ENCODE data around the gene GABRA4. TPM values are rescaled to one million over a fixed set of nuclear protein-coding genes. Genes with fewer than 3 reads are reported as not detected.
A peak's percentile ranks its signal among the peaks of the same experiment; 100 is the strongest.

GABRA4 gene
- polyA plus RNA-seq, 4 donors = 0.18 to 2.7 (median 0.38) TPM

DNA sequence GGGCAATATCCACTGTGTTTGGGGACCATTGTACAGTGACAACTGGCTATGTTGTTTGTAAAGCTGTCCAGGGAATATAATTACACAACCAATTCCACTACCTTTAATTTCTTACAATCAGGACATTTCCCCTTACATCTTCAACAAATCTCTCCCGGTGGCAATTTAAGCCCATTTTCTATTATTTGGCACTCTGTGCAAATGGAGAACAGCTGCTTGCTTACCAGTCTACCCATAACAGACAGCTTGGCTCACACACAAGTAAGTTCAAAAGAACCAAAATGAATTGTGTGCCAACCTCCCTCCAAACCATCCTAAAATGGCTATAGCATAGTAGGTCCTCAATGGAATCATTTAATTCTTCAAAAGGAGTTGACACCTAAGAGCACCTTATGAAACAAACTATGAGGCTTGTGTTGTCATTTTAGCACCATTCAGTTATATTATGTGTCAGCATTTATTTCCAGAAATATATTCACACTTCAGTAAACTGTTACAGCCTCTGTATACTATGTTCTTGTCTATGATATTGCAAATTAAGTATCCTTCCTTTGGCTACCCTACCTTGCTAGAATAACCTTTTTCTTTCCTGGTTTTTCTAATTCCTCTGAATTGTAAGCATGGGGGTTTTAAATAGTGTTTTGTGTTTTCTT is 18.4 kb downstream of the GABRA4 start:
- Histone ChIP-seq H3K27me3 (ENCODE audit: control insufficient read depth in 3 of 3, insufficient read depth in 3 of 3, low read length in 3 of 3) (no peaks in the 10 kb centered on the region), H3K4me1 (ENCODE audit: control insufficient read depth in 3 of 3, insufficient read depth in 2 of 3, low read depth in 1 of 3, low read length in 2 of 3) (no peaks in the 10 kb centered on the region), H3K36me3 (ENCODE audit: control insufficient read depth in 3 of 3, insufficient read depth in 2 of 3, low read depth in 1 of 3, low read length in 3 of 3) (no peaks in the 10 kb centered on the region), H3K9me3 (ENCODE audit: control insufficient read depth in 2 of 2, insufficient read depth in 1 of 2, low read depth in 1 of 2, low read length in 1 of 2) (no peaks in the 10 kb centered on the region), H3K4me3 (ENCODE audit: low read depth in 1 of 3, low read length in 3 of 3) (no peak overlapping the region), H3K27ac (ENCODE audit: low read depth in 1 of 3, low read length in 2 of 3) (no peak overlapping the region)
- WGBS, 3 donors = 87 to 95% (median 91%) methylated on average over 1 of the region's 1 CpG
- FAIRE-seq (no peak), DNase-seq (no peak)

GRCh38 chr4:46968847-46969246 is 24.5 kb downstream of the GABRA4 start:
- Histone ChIP-seq H3K4me3 (ENCODE audit: low read depth in 1 of 3, low read length in 3 of 3) (no peak overlapping the region), H3K9me3 (ENCODE audit: control insufficient read depth in 2 of 2, insufficient read depth in 1 of 2, low read depth in 1 of 2, low read length in 1 of 2) (no peaks in the 10 kb centered on the region), H3K27ac (ENCODE audit: low read depth in 1 of 3, low read length in 2 of 3) (no peak overlapping the region), H3K27me3 (ENCODE audit: control insufficient read depth in 3 of 3, insufficient read depth in 3 of 3, low read length in 3 of 3) (no peaks in the 10 kb centered on the region), H3K36me3 (ENCODE audit: control insufficient read depth in 3 of 3, insufficient read depth in 2 of 3, low read depth in 1 of 3, low read length in 3 of 3) (no peaks in the 10 kb centered on the region), H3K4me1 (ENCODE audit: control insufficient read depth in 3 of 3, insufficient read depth in 2 of 3, low read depth in 1 of 3, low read length in 2 of 3) (no peaks in the 10 kb centered on the region)
- DNase-seq = no peak
- FAIRE-seq = no peak
- 85 to 94% (median 87%) methylated on average over 1 of the region's 1 CpG for WGBS, 3 donors

DNA sequence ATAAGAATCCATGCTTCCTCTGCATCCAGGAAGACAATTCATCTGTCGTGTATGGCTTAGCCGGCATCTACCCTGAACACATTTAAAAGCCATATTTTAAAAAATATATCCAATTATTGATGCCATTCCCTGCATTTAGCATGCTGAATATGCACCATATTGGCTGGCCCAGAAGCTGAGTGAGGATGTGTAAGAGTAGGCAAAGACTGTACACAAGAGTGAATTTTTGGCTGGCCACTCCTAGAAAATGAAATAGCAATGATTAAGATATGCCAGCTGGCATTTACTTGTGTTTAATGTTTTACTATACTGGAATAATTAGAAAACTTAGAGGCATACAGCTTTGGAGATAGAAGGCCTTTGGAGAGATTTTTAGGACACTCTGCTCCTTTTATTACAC is 25.8 kb downstream of the GABRA4 start:
- FAIRE-seq (no peak), DNase-seq (no peak)
- no peak overlapping the region for H3K4me3 ChIP-seq (ENCODE audit: low read depth in 1 of 3, low read length in 3 of 3)
- no peaks in the 10 kb centered on the region for H3K27me3 ChIP-seq (ENCODE audit: control insufficient read depth in 3 of 3, insufficient read depth in 3 of 3, low read length in 3 of 3)
- H3K4me1 ChIP-seq (ENCODE audit: control insufficient read depth in 3 of 3, insufficient read depth in 2 of 3, low read depth in 1 of 3, low read length in 2 of 3) = no peaks in the 10 kb centered on the region
- no peaks in the 10 kb centered on the region for H3K36me3 ChIP-seq (ENCODE audit: control insufficient read depth in 3 of 3, insufficient read depth in 2 of 3, low read depth in 1 of 3, low read length in 3 of 3)
- H3K27ac ChIP-seq (ENCODE audit: low read depth in 1 of 3, low read length in 2 of 3) = no peak overlapping the region
- no peaks in the 10 kb centered on the region for H3K9me3 ChIP-seq (ENCODE audit: control insufficient read depth in 2 of 2, insufficient read depth in 1 of 2, low read depth in 1 of 2, low read length in 1 of 2)
- 89 to 97% (median 93%) methylated on average over 2 of the region's 2 CpGs for WGBS, 3 donors

DNA sequence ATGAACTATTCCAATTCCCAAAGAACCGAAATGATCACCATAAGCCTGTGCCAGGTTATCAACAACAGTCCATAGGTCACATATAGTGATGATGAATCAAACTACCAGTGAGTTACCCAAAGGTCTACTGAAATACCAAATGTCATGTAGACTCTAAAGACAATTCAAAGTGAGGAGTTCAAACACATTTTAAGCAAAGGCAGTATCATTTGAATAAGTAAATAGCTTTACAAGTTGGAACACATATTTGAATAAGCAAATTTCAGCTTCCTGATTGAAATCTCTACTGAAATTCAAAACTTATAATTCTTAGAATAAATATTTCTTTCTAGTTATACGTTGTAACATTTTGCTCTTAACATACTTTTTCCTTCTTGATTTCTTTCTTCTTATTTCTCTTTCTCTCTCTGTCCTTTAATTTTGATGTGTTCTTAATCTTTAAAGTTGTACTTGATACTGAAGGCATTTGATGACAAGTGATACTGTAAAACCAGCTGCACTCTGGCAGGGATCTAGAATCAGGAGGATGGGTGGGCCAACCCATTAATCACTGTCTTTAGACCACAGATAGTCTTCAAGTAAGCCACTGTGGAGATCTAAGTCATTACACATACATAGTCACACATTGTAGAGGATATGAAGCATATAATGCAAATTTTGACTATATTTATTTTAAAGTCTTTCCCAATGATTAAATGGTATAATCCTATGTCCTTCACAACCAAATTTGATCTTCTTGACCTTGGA is 34.5 kb downstream of the GABRA4 start:
- FAIRE-seq (no peak), DNase-seq (peak in 1 of 2 donors; percentile 15)
- Histone ChIP-seq H3K4me3 (ENCODE audit: low read depth in 1 of 3, low read length in 3 of 3) (no peak overlapping the region), H3K4me1 (ENCODE audit: control insufficient read depth in 3 of 3, insufficient read depth in 2 of 3, low read depth in 1 of 3, low read length in 2 of 3) (no peaks in the 10 kb centered on the region), H3K36me3 (ENCODE audit: control insufficient read depth in 3 of 3, insufficient read depth in 2 of 3, low read depth in 1 of 3, low read length in 3 of 3) (no peaks in the 10 kb centered on the region), H3K9me3 (ENCODE audit: control insufficient read depth in 2 of 2, insufficient read depth in 1 of 2, low read depth in 1 of 2, low read length in 1 of 2) (no peaks in the 10 kb centered on the region), H3K27me3 (ENCODE audit: control insufficient read depth in 3 of 3, insufficient read depth in 3 of 3, low read length in 3 of 3) (no peaks in the 10 kb centered on the region), H3K27ac (ENCODE audit: low read depth in 1 of 3, low read length in 2 of 3) (no peak overlapping the region)
- WGBS, 3 donors = 48 to 61% (median 54%) methylated on average over 2 of the region's 2 CpGs

- Histone ChIP-seq H3K27me3 (ENCODE audit: control insufficient read depth in 3 of 3, insufficient read depth in 3 of 3, low read length in 3 of 3) (no peaks in the 10 kb centered on the region), H3K9me3 (ENCODE audit: control insufficient read depth in 2 of 2, insufficient read depth in 1 of 2, low read depth in 1 of 2, low read length in 1 of 2) (no peaks in the 10 kb centered on the region), H3K4me1 (ENCODE audit: control insufficient read depth in 3 of 3, insufficient read depth in 2 of 3, low read depth in 1 of 3, low read length in 2 of 3) (no peaks in the 10 kb centered on the region), H3K4me3 (ENCODE audit: low read depth in 1 of 3, low read length in 3 of 3) (no peak overlapping the region), H3K36me3 (ENCODE audit: control insufficient read depth in 3 of 3, insufficient read depth in 2 of 3, low read depth in 1 of 3, low read length in 3 of 3) (no peaks in the 10 kb centered on the region), H3K27ac (ENCODE audit: low read depth in 1 of 3, low read length in 2 of 3) (no peak overlapping the region)
- DNase-seq (no peak), FAIRE-seq (no peak)
- 54 to 85% (median 78%) methylated on average over 4 of the region's 4 CpGs for WGBS, 3 donors
These were observed 36.9 kb downstream of the GABRA4 start for GRCh38 chr4:46956451-46956850.

GRCh38 chr4:46955601-46956000 is 37.8 kb downstream of the GABRA4 start:
- H3K4me1 ChIP-seq (ENCODE audit: control insufficient read depth in 3 of 3, insufficient read depth in 2 of 3, low read depth in 1 of 3, low read length in 2 of 3) = no peaks in the 10 kb centered on the region
- no peak overlapping the region for H3K27ac ChIP-seq (ENCODE audit: low read depth in 1 of 3, low read length in 2 of 3)
- H3K4me3 ChIP-seq (ENCODE audit: low read depth in 1 of 3, low read length in 3 of 3) = no peak overlapping the region
- no peaks in the 10 kb centered on the region for H3K9me3 ChIP-seq (ENCODE audit: control insufficient read depth in 2 of 2, insufficient read depth in 1 of 2, low read depth in 1 of 2, low read length in 1 of 2)
- no peak for DNase-seq
- FAIRE-seq = no peak
- H3K36me3 ChIP-seq (ENCODE audit: control insufficient read depth in 3 of 3, insufficient read depth in 2 of 3, low read depth in 1 of 3, low read length in 3 of 3) = no peaks in the 10 kb centered on the region
- no peaks in the 10 kb centered on the region for H3K27me3 ChIP-seq (ENCODE audit: control insufficient read depth in 3 of 3, insufficient read depth in 3 of 3, low read length in 3 of 3)

GRCh38 chr4:46954643-46955042 is 38.7 kb downstream of the GABRA4 start:
- Histone ChIP-seq H3K27me3 (ENCODE audit: control insufficient read depth in 3 of 3, insufficient read depth in 3 of 3, low read length in 3 of 3) (no peaks in the 10 kb centered on the region), H3K9me3 (ENCODE audit: control insufficient read depth in 2 of 2, insufficient read depth in 1 of 2, low read depth in 1 of 2, low read length in 1 of 2) (no peaks in the 10 kb centered on the region), H3K4me1 (ENCODE audit: control insufficient read depth in 3 of 3, insufficient read depth in 2 of 3, low read depth in 1 of 3, low read length in 2 of 3) (no peaks in the 10 kb centered on the region), H3K27ac (ENCODE audit: low read depth in 1 of 3, low read length in 2 of 3) (no peak overlapping the region), H3K4me3 (ENCODE audit: low read depth in 1 of 3, low read length in 3 of 3) (no peak overlapping the region), H3K36me3 (ENCODE audit: control insufficient read depth in 3 of 3, insufficient read depth in 2 of 3, low read depth in 1 of 3, low read length in 3 of 3) (no peaks in the 10 kb centered on the region)
- DNase-seq (no peak), FAIRE-seq (no peak)

GRCh38 chr4:46953564-46953963 is 39.8 kb downstream of the GABRA4 start:
- no peaks in the 10 kb centered on the region for H3K9me3 ChIP-seq (ENCODE audit: control insufficient read depth in 2 of 2, insufficient read depth in 1 of 2, low read depth in 1 of 2, low read length in 1 of 2)
- H3K27me3 ChIP-seq (ENCODE audit: control insufficient read depth in 3 of 3, insufficient read depth in 3 of 3, low read length in 3 of 3) = no peaks in the 10 kb centered on the region
- no peak overlapping the region for H3K27ac ChIP-seq (ENCODE audit: low read depth in 1 of 3, low read length in 2 of 3)
- H3K4me3 ChIP-seq (ENCODE audit: low read depth in 1 of 3, low read length in 3 of 3) = no peak overlapping the region
- peak; percentile 10 for FAIRE-seq
- 71 to 99% (median 87%) methylated on average over 2 of the region's 2 CpGs for WGBS, 3 donors
- no peaks in the 10 kb centered on the region for H3K4me1 ChIP-seq (ENCODE audit: control insufficient read depth in 3 of 3, insufficient read depth in 2 of 3, low read depth in 1 of 3, low read length in 2 of 3)
- no peaks in the 10 kb centered on the region for H3K36me3 ChIP-seq (ENCODE audit: control insufficient read depth in 3 of 3, insufficient read depth in 2 of 3, low read depth in 1 of 3, low read length in 3 of 3)
- DNase-seq = no peak

DNA sequence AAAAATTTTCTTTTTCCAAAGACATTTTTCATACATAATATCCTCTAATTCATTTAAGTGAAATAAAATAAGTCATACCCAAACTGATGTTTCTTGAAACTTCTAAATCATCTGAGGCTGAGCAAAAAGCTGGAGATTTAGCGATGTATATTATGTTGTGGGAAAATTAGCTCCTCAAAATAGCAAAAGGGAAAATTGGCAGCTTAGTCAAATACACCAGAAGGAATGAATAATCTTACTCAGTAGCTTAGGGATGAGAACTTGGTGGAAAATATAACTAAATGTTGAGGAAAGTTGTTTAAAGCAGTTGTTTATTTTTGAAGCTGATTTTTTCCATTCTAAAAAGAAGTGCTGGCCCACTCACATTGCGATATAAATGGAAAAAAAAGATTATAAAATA is 40.9 kb downstream of the GABRA4 start:
- Histone ChIP-seq H3K36me3 (ENCODE audit: control insufficient read depth in 3 of 3, insufficient read depth in 2 of 3, low read depth in 1 of 3, low read length in 3 of 3) (no peaks in the 10 kb centered on the region), H3K9me3 (ENCODE audit: control insufficient read depth in 2 of 2, insufficient read depth in 1 of 2, low read depth in 1 of 2, low read length in 1 of 2) (no peaks in the 10 kb centered on the region), H3K27me3 (ENCODE audit: control insufficient read depth in 3 of 3, insufficient read depth in 3 of 3, low read length in 3 of 3) (no peaks in the 10 kb centered on the region), H3K4me1 (ENCODE audit: control insufficient read depth in 3 of 3, insufficient read depth in 2 of 3, low read depth in 1 of 3, low read length in 2 of 3) (no peaks in the 10 kb centered on the region), H3K27ac (ENCODE audit: low read depth in 1 of 3, low read length in 2 of 3) (no peak overlapping the region), H3K4me3 (ENCODE audit: low read depth in 1 of 3, low read length in 3 of 3) (no peak overlapping the region)
- WGBS, 3 donors = 56 to 88% (median 86%) methylated on average over 2 of the region's 2 CpGs
- no peak for FAIRE-seq
- DNase-seq = no peak

Measured in small intestine (tissue), 7 donors.